SK-N-SH treated with all-trans-retinoic acid at 6 μM for 48 hours (cell line): Measurements from ENCODE around the gene FUBP1.
"Not testable (repeated sequence)": the region's sequence is repeated elsewhere in the genome, so short reads cannot be mapped to it uniquely, and the experiment has no call there.

Experiments used
- ATAC-seq: fragments of 200-7000 bp; cut with Tn5 transposase; 3 replicates; pipeline ENCODE4 v1.9.1; 2020; ENCODE audit warnings: mild to moderate bottlenecking, moderate library complexity
- ARNTL ChIP-seq: fragments of 450-650 bp; formaldehyde crosslinking; IDR thresholded peaks from 2 replicates; pipeline ENCODE4 v1.5.0; 2020; ENCODE audit warnings: low read depth, mild to moderate bottlenecking, moderate library complexity, borderline replicate concordance
- BACH2 ChIP-seq: fragments of 250-450 bp; sonication (Bioruptor Pico); IDR thresholded peaks from 2 replicates; pipeline ENCODE4 v1.9.0; 2021; ENCODE audit warnings: mild to moderate bottlenecking, borderline replicate concordance
- CREB5 ChIP-seq: fragments of 250-450 bp; sonication (Bioruptor Pico); IDR thresholded peaks from 2 replicates; pipeline ENCODE4 v1.5.1; 2020; ENCODE audit warnings: low read depth, mild to moderate bottlenecking, moderate library complexity
- CSRNP3 ChIP-seq: fragments of 250-450 bp; sonication (Bioruptor Pico); IDR thresholded peaks from 2 replicates; pipeline ENCODE4 v1.5.1; 2021; ENCODE audit warnings: mild to moderate bottlenecking, moderate library complexity
- ESRRG ChIP-seq: fragments of 250-450 bp; sonication (Bioruptor Pico); IDR thresholded peaks from 2 replicates; pipeline ENCODE4 v1.6.1; 2021; ENCODE audit warnings: mild to moderate bottlenecking
- GLIS3 ChIP-seq: fragments of 250-450 bp; sonication (Bioruptor Pico); IDR thresholded peaks from 2 replicates; pipeline ENCODE4 v1.5.0; 2020; ENCODE audit warnings: mild to moderate bottlenecking, moderate library complexity
- ISL1 ChIP-seq: fragments of 250-450 bp; sonication (Bioruptor Pico); IDR thresholded peaks from 2 replicates; pipeline ENCODE4 v2.1.2; 2022; ENCODE audit warnings: mild to moderate bottlenecking, moderate library complexity
- OSR1 ChIP-seq: fragments of 250-450 bp; sonication (Bioruptor Pico); IDR thresholded peaks from 2 replicates; pipeline ENCODE4 v1.8.0; 2022; ENCODE audit warnings: moderate library complexity, mild to moderate bottlenecking, inconsistent platforms
- PATZ1 ChIP-seq: fragments of 250-450 bp; sonication (Bioruptor Pico); IDR thresholded peaks from 2 replicates; pipeline ENCODE4 v1.8.0; 2020; ENCODE audit warnings: mild to moderate bottlenecking, moderate library complexity, borderline replicate concordance
- POU6F1 ChIP-seq: fragments of 250-450 bp; sonication (Bioruptor Pico); IDR thresholded peaks from 2 replicates; pipeline ENCODE4 v1.8.0; 2021; ENCODE audit warnings: low read depth, mild to moderate bottlenecking, moderate library complexity, borderline replicate concordance
- RARB ChIP-seq: fragments of 250-450 bp; sonication (Bioruptor Pico); IDR thresholded peaks from 2 replicates; pipeline ENCODE4 v1.8.0; 2021; ENCODE audit warnings: mild to moderate bottlenecking, moderate library complexity
- SNAI2 ChIP-seq: fragments of 250-450 bp; sonication (Bioruptor Pico); IDR thresholded peaks from 2 replicates; pipeline ENCODE4 v1.5.0; 2020; ENCODE audit warnings: mild to moderate bottlenecking, moderate library complexity
- TCF4 ChIP-seq: fragments of 250-450 bp; sonication (Bioruptor Pico); IDR thresholded peaks from 2 replicates; pipeline ENCODE4 v1.8.0; 2021; ENCODE audit warnings: mild to moderate bottlenecking, moderate library complexity, borderline replicate concordance
- TOX ChIP-seq: fragments of 250-450 bp; sonication (Bioruptor Pico); IDR thresholded peaks from 2 replicates; pipeline ENCODE4 v1.8.0; 2021; ENCODE audit warnings: mild to moderate bottlenecking, moderate library complexity, borderline replicate concordance
- TSHZ2 ChIP-seq: fragments of 250-450 bp; sonication (Bioruptor Pico); IDR thresholded peaks from 2 replicates; pipeline ENCODE4 v1.5.0; 2020; ENCODE audit warnings: mild to moderate bottlenecking, moderate library complexity
- ZC3H10 ChIP-seq: fragments of 250-450 bp; sonication (Bioruptor Pico); IDR thresholded peaks from 2 replicates; pipeline ENCODE4 v1.5.1; 2021; ENCODE audit warnings: mild to moderate bottlenecking, moderate library complexity
- ZFP3 ChIP-seq: fragments of 250-450 bp; sonication (Bioruptor Pico); IDR thresholded peaks from 2 replicates; pipeline ENCODE4 v1.5.0; 2020; ENCODE audit warnings: mild to moderate bottlenecking, moderate library complexity
- ZNF565 ChIP-seq: fragments of 450-650 bp; formaldehyde crosslinking; conservative IDR thresholded peaks from 2 replicates; pipeline ENCODE4 v1.5.0; 2020; ENCODE audit warnings: low read depth, mild to moderate bottlenecking, moderate library complexity
- ZNF70 ChIP-seq: fragments of 450-650 bp; formaldehyde crosslinking; IDR thresholded peaks from 2 replicates; pipeline ENCODE4 v1.5.0; 2020; ENCODE audit warnings: mild to moderate bottlenecking, moderate library complexity
- ZNF8 ChIP-seq: fragments of 450-650 bp; formaldehyde crosslinking; IDR thresholded peaks from 2 replicates; pipeline ENCODE4 v1.5.0; 2020; ENCODE audit warnings: mild to moderate bottlenecking, moderate library complexity

Gene FUBP1

GRCh38 chr1:77983997-77984355, 5.1 kb upstream of the FUBP1 start (continued):
- TF ChIP-seq POU6F1 (CRISPR knock-in tag) (no peak), TCF4 (CRISPR knock-in tag) (no peak), GLIS3 (CRISPR knock-in tag) (no peak), ZC3H10 (CRISPR knock-in tag) (no peak), ESRRG (CRISPR knock-in tag) (no peak), RARB (CRISPR knock-in tag) (no peak), ISL1 (no peak), OSR1 (CRISPR knock-in tag) (no peak), ZNF565 (CRISPR knock-in tag) (no peak), SNAI2 (CRISPR knock-in tag) (no peak)

- ATAC-seq: not testable (repeated sequence)
Measured at GRCh38 chr1:77983352-77983996, 4.6 kb upstream of the FUBP1 start.

GRCh38 chr1:77978293-77978968, 441 bp downstream of the FUBP1 start:
- ATAC-seq: peak; percentile 75
- TF ChIP-seq ZC3H10 (CRISPR knock-in tag) (no peak), RARB (CRISPR knock-in tag) (0 out of 2 replicates have a peak, but pooled peaks have one; percentile 7)

GRCh38 chr1:77977989-77978292, 931 bp downstream of the FUBP1 start:
- TF ChIP-seq ZFP3 (CRISPR knock-in tag) (no peak), ZNF8 (CRISPR knock-in tag) (0 out of 2 replicates have a peak, but pooled peaks have one; percentile 27), TSHZ2 (CRISPR knock-in tag) (peak; percentile 20; the same call in 1 of the 2 replicates)
- no peak for ATAC-seq

GRCh38 chr1:77976433-77977076, 2.3 kb downstream of the FUBP1 start:
- no peak for TF ChIP-seq ZNF565 (CRISPR knock-in tag)
- TF ChIP-seq PATZ1 (CRISPR knock-in tag): no peak
- TF ChIP-seq ZFP3 (CRISPR knock-in tag): no peak
- TF ChIP-seq SNAI2 (CRISPR knock-in tag): no peak
- TF ChIP-seq ZNF8 (CRISPR knock-in tag): no peak
- no peak for TF ChIP-seq ZC3H10 (CRISPR knock-in tag)
- TF ChIP-seq CSRNP3 (CRISPR knock-in tag): no peak
- TF ChIP-seq ARNTL: no peak
- no peak for TF ChIP-seq CREB5 (CRISPR knock-in tag)
- TF ChIP-seq RARB (CRISPR knock-in tag): no peak
- no peak for TF ChIP-seq TOX
- TF ChIP-seq ZNF70: no peak
- no peak for TF ChIP-seq BACH2 (CRISPR knock-in tag)
- TF ChIP-seq, all 23 proteins: peak for 0
- no peak for ATAC-seq
